Middle frontal gyrus (tissue), 1 donor: ENCODE results near the gene HEPN1.

Source experiments
- DNase-seq: peaks from one replicate; pipeline ENCODE4 v3.0.0-alpha.2; 2015; ENCODE audit warnings: low spot score; ENCODE audit errors: extremely low spot score

HEPN1 gene

GRCh38 chr11:124899383-124900145, 19.5 kb upstream of the HEPN1 start:
- no peak for DNase-seq

GRCh38 chr11:124900464-124900863, 18.6 kb upstream of the HEPN1 start:
- DNase-seq = no peak

- no peak for DNase-seq
These were observed 16.4 kb upstream of the HEPN1 start for GRCh38 chr11:124902616-124903015.

- DNase-seq = no peak
These were observed 3.3 kb upstream of the HEPN1 start for GRCh38 chr11:124915541-124916369.

GRCh38 chr11:124916370-124916710, 2.7 kb upstream of the HEPN1 start:
- no peak for DNase-seq

- peak; percentile 80 for DNase-seq
These were observed 1.9 kb upstream of the HEPN1 start for GRCh38 chr11:124917115-124917637.

- DNase-seq = no peak
These were observed 848 bp downstream of the HEPN1 start for GRCh38 chr11:124919898-124920297.

GRCh38 chr11:124920356-124920755, 1.3 kb downstream of the HEPN1 start:
- no peak for DNase-seq

- no peak for DNase-seq
These were observed 2.0 kb downstream of the HEPN1 start for GRCh38 chr11:124920870-124921609.

- DNase-seq = no peak
These were observed 3.8 kb downstream of the HEPN1 start for GRCh38 chr11:124922831-124923230.

GRCh38 chr11:124923296-124923695, 4.2 kb downstream of the HEPN1 start:
- no peak for DNase-seq

- no peak for DNase-seq
These were observed 10.1 kb downstream of the HEPN1 start for GRCh38 chr11:124928942-124929665.

- no peak for DNase-seq
These were observed 11.7 kb downstream of the HEPN1 start for GRCh38 chr11:124930799-124931198.

GRCh38 chr11:124934862-124935547, 16.0 kb downstream of the HEPN1 start:
- DNase-seq = no peak

- DNase-seq = peak; percentile 63
These were observed 16.8 kb downstream of the HEPN1 start, which contains the start of gene HEPACAM for GRCh38 chr11:124935548-124936514. TSS of gene HEPACAM (minus strand) at chr11:124936047. CDS start at chr11:124936006, 41 bp downstream.

- no peak for DNase-seq
These were observed 18.4 kb downstream of the HEPN1 start for GRCh38 chr11:124937336-124937935.

GRCh38 chr11:124938206-124938765, 19.2 kb downstream of the HEPN1 start:
- no peak for DNase-seq

- no peak for DNase-seq
These were observed 19.9 kb downstream of the HEPN1 start for GRCh38 chr11:124938970-124939369.
